GM12891 (cell line): ENCODE results near the gene NLRP5.

Source experiments
- PAX5 ChIP-seq: IDR thresholded peaks from 2 replicates; pipeline ENCODE4 v1.6.1; 2011; ENCODE audit warnings: low read length, moderate library complexity, mild to moderate bottlenecking; ENCODE audit not compliant: insufficient read depth, severe bottlenecking
- POLR2A ChIP-seq: IDR thresholded peaks from 2 replicates; pipeline ENCODE4 v1.6.1; 2011; ENCODE audit warnings: low read depth, low read length, control low read depth
- POLR2AphosphoS5 ChIP-seq: IDR thresholded peaks from 2 replicates; pipeline ENCODE4 v1.6.1; 2011; ENCODE audit warnings: low read depth, low read length, control low read depth
- POU2F2 ChIP-seq: IDR thresholded peaks from 2 replicates; pipeline ENCODE4 v1.6.1; 2011; ENCODE audit warnings: low read depth, mild to moderate bottlenecking, control low read depth, low read length, moderate library complexity
- SPI1 ChIP-seq: IDR thresholded peaks from 2 replicates; pipeline ENCODE4 v1.6.1; 2011; ENCODE audit warnings: low read depth, low read length, control low read depth
- TAF1 ChIP-seq: IDR thresholded peaks from 2 replicates; pipeline ENCODE4 v1.6.1; 2011; ENCODE audit warnings: low read depth, low read length, control low read depth

DNA sequence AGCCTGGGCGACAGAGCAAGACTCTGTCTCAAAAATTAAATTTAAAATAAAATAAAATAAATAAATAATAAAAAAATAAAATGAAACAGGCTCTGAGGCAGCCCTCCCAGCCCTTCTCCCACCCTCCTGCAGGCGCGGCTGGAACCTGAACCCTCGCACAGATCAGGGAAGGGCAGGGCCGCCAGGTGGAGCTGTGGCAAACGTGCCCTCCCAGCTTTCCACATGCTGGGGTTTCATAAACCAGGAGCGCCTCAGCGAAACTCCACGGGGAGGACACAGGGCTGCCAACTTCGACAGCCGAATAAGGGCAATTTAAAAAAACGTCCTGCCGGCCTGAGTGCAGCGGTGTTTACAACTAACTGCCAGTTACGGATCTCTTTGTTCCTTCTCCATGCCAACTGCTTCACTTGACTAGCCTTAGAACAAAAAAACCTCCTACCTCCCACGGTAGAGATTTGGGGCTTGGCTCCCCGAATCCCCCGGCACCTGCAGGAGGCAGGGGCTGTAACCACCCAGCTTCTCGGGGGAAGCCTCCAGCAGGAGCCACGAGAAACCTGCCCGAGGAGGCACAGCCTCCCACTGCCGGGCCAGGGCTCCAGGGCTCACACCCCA is 118.6 kb downstream of the NLRP5 start:
- TF ChIP-seq POLR2A (no peak), POU2F2 (no peak), TAF1 (no peak), POLR2AphosphoS5 (no peak), SPI1 (no peak), PAX5 (no peak)
